COR-L47 (cell line): ENCODE data around the gene POU1F1.
"Not testable (repeated sequence)": the region's sequence is repeated elsewhere in the genome, so short reads cannot be mapped to it uniquely, and the experiment has no call there.

Experiments used
- DNase-seq: peaks from one replicate; lab custom pipeline; 2025; lab: John Stamatoyannopoulos, UW

Gene POU1F1, protein sequence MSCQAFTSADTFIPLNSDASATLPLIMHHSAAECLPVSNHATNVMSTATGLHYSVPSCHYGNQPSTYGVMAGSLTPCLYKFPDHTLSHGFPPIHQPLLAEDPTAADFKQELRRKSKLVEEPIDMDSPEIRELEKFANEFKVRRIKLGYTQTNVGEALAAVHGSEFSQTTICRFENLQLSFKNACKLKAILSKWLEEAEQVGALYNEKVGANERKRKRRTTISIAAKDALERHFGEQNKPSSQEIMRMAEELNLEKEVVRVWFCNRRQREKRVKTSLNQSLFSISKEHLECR

DNA sequence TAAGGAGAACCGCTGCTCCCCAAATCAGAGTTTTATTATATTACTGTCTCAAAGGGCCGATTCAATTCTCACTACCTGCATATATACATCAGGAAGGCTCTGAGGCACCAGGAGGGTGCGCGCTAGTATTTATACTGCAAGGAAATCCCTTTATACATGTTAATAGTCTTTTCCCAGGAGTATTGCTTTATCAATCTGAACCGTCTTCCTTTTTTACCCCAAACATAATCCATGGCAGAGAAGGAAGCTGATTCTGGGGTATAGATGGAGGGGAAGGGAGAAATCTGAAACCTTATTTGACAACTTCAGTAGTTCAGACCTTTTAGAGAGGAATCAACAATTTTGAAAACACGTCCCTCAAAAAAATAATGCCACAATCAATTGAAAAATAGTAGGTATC lies at the start of gene POU1F1:
Gene POU1F1 (minus strand): TSS at position 101 of the 400 bp plus-strand sequence. CDS start 122 bp downstream, outside the sequence.
- no peak for DNase-seq

DNA sequence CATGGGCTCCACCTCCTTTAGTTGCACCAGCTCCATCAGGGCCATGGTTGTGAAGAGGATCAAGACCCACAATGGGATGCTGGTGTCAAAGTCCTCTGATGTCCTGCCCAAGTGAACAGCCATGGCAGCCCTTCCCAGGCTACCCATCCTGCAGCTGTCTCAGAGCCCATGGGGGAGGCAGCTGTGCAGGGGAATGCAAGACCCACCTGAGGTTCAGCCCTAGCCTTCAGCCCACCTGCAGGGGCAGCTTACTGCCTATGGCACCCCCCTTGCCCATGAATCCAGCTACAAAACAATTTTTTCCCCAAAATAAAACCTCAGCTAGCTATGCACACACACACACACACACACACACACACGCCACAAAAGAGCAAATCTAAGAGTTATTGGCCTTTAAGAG lies 48.2 kb upstream of the POU1F1 start:
- no peak for DNase-seq

DNA sequence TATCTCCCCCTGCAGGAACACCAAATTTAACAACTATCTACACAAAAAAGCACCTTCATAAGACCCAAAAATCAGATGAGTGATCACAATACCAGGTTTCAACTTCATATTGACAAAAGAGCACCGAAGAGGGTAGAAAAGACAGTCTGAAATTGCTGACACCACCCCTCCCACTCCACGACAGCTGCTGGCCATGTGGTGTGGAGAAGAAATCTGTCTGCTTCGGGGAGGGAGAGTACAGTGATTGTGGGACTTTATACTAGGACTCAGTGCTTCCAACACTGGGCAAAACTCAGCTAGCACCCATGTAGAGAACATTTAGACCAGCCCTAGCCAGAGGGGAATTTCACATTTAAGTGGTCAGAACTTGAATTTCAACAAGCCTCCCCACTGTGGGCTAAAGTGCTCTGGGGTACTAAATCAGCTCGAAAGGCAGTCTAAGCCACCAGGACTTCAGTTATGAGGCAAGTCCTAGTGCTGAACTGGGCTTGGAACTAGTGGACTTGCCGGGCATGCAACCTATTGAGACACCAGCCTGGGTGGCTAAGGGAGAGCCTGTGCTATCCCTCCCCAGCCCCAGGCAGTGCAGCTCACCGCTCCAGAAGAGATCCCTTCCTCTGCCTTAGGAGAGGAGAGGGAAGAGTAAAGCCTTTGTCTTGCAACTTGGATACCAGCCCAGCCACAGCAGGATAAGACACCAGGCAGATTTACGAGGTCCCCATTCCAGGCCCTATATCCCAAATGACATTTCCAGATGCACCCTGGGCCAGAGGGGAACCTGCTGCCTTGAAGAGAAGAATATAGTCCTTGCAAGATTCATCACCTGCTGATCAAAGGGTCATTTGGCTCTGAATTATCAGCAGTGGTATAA lies 44.6 kb upstream of the POU1F1 start:
- DNase-seq = peak; percentile 44

DNA sequence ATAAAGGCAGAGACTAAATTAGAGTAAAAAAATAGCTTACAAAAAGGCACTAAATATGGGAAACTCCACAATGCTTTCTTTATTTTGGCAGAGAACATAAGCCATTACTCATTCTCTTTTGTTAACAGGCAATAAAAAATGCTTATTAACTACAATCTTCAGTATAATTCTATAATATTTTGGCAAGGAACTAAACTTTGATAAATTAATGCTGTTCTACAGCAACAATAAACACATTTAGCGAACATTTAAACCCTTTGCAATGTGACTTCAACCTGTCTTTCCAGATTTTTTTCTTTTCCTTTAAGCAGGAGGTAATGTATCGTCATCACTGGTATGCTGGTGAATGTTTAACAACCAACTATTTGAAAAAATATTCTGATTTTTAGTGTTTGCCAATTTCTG lies 42.2 kb upstream of the POU1F1 start:
- DNase-seq = no peak

DNA sequence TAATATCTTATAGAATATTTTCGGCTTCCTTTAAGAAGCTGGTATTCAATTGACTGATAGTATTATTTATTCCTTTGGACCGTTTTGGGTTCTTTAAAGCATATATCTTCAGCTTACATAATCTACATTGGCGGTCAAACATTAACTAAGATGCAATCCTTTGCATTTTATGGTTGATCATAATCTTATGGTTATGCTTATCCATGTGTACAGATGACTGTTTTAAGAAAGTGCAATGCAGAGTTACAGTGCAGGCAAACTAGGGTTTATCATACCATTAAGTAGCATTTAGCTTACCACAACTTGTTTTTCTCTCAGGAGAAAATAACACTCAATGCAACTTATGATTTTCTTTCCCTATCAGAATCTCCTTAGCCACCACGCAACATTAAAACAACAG lies 41.4 kb upstream of the POU1F1 start:
- no peak for DNase-seq

DNA sequence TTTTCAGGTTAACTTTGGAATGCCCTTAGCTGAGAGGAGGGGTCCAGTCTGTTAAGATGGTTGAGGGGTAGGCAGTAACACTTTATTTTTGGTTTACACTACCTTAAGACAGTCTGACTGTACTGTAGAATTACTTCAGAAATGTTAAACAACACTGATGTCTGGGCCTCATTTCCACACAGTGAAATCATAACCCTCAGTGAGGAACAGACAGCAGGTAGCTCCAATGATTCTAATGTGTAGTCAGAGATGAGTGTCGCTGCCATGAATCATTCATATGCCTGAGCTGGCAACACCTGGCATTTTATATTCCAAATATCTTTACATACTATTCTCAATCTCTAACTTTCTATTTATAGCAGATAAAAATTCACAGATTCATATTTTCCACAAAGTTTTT lies 37.3 kb upstream of the POU1F1 start:
- DNase-seq = no peak

DNA sequence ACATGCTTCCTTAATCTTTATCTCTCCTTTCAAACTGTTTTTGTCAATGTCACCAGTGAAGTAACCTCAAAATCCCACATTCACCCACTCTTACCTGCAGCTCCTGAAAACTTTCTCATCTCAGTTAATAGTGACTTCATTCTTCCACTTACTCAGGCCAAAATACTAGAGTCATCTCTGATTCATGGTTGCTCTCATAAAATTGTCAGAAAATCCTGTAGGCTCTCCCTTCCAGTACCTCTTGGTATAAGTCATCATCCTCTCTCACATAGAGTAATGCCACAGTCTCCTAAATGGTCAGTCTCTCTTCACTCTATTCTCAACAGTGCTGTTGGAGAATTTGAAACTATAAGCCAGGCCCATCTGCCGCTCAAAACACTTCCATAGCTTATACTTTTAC lies 34.9 kb upstream of the POU1F1 start:
- no peak for DNase-seq

DNA sequence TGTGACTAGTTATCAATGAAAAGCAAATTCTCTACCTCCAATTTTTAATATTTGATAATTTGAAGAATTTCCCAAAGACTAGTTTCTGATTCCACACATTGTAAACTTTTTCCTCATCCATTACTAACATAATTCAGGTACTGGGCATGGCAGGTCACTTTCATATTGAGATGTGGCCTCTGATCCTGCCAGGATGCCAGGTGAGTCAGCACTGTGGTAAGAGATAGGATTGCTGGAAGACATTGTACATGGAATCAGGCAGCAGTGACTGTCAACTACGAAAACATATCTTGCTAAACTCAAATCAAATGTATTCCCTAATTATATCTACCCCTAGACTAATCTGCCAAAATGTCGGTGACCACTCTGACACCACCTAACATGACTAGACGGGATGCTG lies 33.2 kb upstream of the POU1F1 start:
- no peak for DNase-seq

DNA sequence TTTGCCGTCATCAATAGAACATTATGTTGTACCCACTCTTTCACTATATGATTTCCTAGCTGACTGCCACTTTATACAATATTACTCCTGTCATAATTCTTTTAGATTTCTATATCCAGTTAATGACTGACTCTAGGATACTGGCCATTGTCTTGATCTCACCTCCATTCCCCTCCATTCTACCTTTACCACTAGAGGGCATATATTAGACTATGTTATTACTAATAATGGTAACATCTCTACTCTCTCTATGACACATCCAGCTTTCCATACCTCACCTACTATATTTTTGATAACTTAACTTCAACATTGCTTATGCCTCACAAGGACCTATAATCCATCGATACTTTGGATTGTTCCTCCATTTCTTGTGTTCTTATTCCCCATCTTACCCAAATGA lies 31.4 kb upstream of the POU1F1 start:
- no peak for DNase-seq

DNA sequence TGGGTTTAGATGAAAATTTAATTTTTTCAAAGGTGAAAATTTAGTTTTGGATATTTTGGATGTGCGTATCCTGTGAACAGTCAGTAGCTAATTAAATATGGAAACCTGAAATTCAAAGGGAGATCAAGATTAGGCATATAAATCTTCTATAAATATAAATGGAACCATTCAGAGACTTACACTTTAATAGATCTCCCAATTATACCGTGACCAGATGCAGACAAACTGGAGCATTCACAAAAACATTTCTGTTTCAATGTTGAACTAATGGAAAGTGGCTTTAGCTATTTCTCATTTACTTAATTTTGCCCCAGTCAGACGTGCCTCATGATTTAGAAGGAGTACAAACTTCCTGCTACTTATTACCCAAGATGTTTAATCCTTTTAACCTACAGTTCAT lies 29.1 kb upstream of the POU1F1 start:
- no peak for DNase-seq

DNA sequence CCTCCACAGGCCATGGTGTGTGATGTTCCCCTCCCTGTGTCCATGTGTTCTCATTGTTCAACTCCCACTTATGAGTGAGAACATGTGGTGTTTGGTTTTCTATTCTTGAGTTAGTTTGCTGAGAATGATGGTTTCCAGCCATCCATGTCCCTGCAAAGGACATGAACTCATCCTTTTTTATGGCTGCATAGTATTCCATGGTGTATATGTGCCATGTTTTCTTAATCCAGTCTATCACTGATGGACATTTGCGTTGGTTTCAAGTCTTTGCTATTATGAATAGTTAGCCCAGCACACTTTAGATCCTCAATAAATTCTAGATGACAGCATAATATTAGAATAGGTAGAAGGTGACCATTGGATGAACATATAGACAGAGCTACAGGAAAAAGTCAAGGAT lies 28.6 kb upstream of the POU1F1 start:
- not testable (repeated sequence) for DNase-seq

DNA sequence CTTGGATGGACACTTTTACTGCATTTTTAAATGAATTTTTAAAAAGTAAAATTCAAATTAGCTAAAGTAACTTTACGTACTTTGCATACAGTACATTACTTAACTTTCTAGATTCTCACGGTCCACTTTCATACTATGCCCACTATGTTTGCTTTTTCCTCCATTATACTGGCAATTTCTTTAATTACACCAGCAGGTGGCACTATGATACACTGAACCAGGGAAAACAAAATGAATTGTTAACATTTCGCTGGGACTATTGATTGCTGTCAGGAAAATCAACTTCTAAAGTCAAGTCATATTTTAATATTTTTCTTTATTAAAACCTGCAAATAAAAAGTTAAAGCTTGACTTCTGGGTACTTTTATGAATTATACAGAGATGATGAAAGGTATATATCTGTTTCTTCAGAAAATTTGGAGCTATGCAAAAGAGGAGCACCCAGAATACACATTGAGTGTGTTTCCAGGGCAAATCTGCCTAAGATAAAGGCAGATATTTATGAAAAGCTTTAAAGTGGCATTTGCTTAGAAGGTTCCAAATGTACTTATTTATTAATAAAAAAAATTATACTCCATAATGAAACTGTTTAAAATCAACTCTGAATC lies 21.8 kb upstream of the POU1F1 start:
- peak; percentile 14 for DNase-seq

DNA sequence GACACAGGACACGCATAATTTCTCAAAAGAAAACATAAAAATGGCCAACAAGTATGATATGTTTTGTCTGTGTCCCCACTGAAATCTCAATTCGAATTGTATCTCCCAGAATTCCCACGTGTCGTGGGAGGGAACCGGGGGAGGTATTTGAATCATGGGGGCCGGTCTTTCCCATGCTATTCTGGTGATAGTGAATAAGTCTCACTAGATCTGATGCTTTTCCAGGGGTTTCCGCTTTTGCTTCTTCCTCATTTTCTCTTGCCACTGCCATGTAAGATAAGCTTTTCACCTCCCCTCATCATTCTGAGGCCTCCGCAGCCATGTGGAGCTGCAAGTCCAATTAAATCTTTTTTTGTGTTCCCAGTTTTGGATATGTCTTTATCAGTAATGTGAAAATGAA lies 12.1 kb upstream of the POU1F1 start:
- no peak for DNase-seq

DNA sequence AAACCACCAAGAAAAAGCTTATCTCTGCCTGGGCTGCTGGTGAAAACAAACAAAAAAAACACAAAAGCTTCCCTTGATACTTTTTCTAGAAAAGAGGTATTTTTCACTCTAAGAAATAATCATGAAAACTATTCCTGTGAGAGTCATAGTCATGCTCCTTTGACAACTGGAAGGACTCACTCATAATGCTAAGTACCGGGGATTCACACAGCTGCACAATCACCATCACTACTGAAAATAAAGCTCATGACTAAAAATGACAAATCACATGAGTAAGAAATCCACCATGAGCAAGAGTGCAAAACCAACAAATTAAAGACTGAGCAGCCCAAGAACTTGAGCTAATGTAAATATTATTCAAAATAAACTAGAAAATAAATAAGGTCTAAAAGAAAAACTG lies 10.6 kb upstream of the POU1F1 start:
- DNase-seq = no peak

DNA sequence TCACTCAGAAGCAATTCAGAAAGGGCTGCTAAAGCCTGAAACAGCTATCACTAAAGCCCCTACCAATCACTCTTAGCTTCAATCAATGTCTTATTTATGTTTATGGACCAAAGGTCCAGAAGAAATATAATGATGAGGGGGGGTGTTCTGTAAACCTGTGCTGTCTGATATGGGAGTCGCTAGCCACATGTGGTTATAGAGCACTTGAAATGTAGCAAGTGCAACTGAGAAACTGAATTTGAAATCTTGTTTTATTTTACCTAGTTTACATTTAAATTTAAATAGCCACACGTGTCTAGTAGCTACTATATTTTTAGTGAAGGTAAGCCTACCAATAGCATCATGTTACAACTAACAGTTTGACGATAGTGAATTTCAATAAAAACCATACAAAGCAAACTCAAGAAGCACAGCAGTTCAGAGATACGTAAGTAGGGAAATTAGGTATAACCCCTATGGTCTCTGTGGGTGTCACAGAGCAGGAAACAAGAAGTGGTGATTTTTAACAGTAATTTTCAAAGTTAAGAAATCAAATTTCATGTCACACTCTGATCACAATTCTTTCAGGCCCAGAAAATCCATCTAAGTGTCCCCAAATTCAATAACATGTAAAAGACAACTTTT lies 3.6 kb downstream of the POU1F1 start:
- no peak for DNase-seq

DNA sequence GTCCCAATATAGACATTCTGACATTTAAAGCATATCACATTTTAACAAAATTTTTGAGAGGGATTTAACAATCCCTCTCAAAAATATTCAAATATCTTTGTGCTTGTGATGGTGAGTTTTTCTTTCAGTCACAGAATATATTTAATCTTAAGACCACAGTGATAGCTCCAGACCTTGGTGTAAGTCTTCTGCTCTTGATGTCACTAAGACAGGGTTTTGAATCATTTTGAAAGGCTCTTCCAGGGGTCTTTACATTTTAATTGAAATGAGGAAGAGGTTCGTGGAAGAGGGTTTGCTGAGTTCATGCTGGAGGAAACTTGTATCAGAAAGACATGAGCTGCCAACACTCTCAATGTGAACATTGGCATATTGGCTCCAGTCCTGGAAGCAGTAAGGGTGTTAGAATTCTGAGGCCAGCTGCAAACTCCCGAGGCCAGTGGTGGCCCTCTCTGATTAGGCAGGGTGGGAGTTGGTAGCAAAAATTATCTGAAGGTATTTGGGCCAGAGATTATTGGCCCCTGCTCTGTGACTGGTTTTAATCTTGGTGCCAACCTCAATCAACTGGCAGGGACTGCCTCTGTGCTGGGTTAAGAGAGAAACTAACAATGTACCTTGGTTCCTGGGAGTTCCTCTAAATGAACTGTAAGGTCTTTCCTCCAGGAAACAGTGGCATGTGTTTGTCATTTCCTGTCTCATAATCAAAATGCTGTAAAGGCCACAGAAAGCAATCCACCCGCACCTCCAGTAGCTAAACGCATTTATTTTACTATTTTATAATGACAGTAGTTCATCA lies 5.3 kb downstream of the POU1F1 start:
- DNase-seq = no peak

DNA sequence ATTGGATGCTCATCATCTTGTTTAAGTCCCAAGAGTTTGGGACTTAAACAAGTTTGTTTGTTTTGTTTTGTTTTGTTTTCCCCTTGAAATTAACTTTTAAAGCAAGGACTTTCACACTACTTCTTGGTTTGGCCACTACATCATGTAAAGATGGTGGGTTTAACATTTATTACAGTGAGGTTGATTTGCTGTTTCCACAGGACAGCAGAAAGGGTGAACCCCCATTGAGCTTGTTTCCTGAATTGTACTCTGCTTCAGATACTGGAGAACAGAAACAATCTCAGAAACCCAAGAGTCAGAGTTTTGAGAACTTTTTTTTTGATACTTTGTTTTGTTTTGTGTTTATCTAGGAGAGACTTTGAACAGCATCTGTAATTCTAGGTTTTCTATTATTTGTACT lies 6.7 kb downstream of the POU1F1 start:
- DNase-seq = no peak

DNA sequence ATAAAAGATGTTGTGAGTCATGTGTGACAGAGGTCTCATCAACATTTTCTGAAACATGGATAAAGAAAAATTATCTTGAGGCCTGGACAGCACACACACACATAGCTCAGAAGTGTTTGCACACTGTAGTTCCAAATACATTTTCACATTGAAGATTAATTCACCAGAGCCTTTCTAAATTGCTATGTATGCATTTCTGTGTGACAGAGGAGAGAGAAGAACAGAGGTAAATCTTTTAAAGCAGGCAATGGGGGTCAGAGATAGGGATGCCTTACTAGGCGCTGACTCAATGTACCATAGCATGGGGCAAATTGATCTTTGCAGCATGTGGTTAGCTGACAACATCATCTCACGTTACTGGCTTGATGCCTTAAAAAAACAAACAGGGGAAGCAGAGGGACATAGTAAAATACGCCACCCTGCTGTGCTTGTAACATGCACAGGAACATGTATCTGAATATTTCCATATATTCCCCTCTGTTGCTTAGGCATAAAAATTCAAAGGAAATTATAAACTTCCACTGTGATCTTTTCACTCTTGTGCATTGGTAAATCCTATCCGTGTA lies 7.7 kb downstream of the POU1F1 start:
- no peak for DNase-seq

DNA sequence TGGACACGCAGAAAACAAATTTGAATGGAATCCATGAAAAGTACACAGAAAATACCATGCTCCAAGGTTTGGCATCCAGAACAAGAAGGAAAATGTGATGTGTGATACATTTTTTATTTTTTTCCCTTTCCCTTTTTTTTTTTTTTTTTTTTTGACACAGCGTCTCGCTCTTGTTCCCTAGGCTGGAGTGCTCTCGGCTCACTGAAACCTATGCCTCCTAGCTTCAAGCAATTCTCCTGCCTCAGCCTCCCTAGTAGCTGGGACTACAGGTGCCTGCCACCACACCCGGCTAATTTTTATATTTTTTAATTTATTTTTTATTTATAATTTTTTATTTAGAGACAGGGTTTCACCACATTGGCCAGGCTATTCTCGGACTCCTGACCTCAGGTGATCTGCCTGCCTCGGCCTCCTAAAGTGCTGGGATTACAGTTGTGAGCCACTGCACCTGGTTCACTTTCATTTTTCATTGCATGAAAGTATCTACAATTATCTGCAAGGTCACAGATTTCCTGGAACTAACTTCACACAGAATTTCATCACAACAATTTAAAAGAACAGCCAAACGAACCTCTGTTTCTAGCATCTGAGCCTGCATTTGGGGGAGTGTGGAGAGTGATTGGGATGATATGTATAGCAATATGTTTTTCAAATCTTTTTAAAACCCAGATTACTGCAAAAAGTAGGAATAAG lies 8.3 kb downstream of the POU1F1 start:
- DNase-seq = no peak

DNA sequence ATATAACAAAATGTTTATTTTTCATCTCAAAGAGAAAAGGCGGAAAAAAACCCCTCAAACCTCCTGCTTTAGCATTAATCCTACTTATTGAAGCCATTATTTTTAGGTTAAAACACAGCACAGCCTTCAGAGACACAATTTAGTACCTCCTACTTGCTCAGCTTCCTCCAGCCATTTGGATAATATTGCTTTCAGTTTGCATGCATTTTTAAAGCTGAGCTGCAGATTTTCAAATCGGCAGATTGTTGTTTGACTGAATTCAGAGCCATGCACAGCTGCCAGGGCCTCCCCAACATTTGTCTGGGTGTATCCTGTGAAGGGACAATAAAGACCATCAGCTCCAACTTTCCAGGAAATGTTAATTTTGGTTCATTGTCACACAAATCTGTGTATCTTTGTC lies 14.5 kb downstream of the POU1F1 start:
- DNase-seq = no peak

DNA sequence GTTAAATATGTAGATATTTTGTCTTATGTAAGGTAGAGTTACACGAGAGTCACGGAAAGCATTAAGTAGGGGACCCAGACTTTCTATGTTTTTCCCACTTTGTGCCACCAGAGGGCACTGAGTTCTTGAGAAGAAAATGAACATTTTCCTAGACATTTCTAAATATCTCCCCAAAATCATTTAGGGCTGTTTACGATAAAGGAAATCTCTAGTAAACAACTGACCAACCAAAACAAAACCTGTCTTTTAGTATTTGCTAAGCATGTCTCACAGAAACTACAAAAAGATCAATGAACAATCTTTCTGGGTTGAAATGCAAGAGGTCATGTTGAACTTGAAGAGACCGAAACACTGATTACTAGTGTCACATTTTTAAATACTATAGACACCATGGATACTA lies 16.1 kb downstream of the POU1F1 start:
- DNase-seq = no peak
